Cortex of kidney (tissue), 1 donor: ENCODE measurements around the gene UPF2.

ENCODE experiments used
- DNase-seq: peaks from one replicate; lab custom pipeline; 2025; lab: John Stamatoyannopoulos, UW

UPF2 gene

DNA sequence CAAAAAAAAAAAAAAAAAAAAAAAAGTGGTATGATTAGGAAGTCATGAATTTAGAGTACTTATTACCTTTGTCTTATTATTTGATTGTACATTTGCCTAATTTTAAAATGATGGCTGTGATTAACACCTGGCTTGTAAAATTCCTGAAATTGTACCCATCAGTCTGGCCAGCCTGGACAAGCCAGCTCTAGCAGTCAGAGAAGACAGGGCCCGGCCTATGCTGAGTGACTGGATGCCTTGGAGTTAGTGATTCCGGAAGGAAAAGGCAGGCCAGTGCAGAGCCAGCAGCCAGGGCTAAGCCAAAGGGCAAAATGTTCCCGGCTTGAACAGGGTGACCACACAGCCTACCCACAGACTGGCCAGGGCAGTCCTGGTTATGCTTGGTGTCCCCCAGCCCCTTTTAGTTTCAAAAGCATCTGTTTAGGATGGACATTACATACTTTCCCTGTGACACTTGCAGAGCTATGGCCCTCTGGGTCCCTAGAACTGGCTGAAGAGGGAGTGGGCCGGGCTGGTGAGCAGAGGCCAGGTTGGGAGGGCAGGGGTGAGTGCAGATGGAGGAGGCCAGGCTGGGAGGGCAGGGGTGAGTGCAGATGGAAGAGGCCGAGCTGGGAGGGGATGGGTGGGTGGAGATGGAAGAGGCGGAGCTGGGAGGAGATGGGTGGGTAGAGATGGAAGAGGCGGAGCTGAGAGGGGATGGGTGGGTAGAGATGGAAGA is 157.7 kb downstream of the UPF2 start:
- DNase-seq: no peak

DNA sequence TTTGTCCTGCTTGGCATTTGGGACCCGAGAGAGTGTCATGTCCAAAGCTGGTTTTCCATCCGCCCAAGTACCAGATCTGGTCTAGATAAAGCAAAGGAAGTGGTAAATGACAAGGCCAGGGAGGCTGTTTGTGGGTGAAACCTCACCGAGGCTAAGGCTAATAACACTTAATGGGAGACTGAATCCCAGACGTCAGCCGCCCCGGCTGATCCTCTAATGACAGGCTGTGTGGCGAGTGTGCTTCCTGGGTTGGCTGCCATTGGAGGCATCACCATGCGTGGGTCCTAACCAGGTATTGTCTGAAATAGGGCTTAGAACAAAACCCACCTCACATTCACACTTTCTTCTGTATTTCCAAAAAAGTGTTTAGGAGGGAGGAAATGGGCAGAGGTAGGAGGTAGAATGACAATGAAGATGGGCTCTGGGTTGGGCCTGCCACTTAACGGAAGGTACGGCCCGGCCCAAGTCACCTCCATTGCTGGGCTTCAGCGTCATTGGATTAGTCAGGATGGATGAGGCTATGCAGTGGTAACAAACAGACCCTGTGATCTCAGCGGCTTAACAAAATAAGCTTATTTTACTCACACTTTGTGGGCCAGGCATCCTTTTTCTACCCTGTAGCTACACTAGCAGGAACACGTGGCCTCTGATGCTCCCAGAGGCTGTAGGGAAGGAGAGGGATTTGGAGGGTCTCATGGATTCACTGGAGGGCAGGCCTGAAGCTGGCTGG is 159.8 kb downstream of the UPF2 start:
- DNase-seq: no peak

DNA sequence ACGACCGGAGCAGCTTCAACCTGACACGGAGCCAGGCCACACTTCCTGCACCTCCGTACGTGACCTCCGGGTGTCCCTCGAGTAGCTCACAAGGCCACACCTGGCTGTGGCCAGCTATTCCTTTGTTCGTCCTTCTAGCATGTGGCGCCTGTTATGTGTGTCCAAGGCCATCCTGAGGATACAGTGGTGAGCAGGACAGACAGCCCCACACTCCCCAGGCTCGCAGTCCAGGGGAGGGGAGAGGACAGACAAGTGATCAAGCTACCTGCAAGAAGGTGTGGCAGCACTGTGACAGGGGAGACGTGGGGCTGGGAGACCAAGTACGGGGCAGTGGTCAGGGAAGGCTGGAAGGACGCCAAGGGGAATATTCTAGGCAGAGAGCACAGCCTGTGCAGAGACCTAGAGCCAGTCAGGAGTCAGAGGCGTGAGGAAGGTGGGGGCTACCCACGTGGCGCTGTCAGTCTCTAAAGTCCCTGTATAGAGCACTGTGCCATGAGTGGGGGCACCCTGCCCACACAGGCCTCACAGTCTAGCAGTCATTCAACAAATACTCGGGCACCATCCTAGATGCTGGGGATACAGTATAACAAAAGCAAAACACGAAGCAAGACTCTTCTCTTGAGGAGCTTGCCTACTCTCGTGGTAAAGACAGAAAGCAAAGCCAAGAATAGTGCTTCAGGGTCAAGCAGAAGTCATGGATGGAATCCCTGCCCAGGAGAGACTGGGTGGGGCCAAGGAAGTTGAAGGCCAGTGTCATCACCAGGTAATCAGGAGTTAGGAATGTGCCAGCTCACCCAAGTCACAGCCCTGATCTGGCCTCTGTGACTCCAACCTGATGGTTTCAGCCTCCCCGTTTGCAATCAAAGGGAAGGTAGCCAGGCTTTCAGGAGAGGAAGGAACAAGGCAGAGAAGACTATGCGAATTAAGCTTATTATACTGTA is 160.9 kb downstream of the UPF2 start:
- no peak for DNase-seq

DNA sequence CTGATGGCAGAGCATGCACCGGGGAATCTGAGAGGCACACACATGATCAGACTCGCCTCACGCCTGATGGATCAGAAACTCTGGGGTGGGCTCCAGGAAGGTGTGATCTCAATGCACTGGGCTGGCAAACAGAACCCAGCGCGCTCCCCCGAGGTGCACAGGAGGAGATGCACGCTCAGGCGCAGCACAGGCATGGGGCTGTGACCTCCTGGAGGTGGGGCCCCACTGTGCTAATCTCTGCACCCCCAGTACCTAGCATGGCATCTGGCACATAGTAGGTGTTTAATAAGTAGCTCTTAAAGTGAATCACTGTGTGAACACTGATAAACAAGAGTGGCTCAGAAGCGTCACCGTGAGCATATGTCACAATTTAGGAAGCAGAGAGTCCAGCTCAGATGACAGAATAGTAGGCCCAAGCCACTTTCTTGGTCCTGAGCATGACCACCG is 161.6 kb downstream of the UPF2 start:
- no peak for DNase-seq

DNA sequence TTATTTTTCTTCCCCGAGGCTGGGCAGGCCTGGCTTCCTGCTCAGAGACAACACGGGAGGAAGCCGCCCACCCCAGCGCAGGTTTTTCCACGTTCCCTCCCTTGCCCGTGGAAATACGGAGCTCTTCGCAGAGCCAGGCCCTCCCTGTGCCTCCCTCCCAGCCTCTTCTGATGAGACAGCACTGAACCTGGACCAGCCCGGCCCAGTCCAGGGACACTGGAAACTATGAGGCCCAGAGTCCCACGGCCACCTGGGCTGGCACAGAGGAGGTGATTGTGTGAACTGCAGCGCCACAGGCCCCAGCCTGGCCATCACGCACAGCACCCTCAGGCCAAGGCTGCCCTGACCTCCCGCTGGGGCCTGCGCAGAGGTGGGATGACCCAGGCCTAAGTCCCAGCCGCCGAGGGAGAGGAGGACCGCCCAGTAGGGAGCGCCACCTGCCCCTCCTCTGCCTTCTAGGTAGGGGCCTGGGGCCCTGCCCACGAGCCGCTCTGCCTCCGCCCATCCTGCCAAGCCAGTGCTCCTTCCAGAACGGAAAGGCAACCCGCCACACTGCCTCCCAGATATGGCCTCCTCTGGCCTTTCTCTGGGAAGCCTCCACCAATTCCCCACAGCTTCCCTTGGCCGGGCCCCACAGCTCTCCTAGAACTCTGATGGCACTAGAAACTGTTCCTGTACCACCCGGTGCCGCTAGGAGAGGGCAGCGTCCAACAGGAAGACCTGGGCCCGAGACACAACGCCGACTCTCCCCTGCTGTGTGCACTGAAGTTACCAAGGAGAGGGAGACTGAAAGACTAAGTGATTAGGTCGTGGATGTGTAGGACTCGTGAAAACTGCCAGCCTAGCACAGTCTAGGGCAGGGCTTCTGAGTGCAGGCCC is 162.2 kb downstream of the UPF2 start:
- no peak for DNase-seq

DNA sequence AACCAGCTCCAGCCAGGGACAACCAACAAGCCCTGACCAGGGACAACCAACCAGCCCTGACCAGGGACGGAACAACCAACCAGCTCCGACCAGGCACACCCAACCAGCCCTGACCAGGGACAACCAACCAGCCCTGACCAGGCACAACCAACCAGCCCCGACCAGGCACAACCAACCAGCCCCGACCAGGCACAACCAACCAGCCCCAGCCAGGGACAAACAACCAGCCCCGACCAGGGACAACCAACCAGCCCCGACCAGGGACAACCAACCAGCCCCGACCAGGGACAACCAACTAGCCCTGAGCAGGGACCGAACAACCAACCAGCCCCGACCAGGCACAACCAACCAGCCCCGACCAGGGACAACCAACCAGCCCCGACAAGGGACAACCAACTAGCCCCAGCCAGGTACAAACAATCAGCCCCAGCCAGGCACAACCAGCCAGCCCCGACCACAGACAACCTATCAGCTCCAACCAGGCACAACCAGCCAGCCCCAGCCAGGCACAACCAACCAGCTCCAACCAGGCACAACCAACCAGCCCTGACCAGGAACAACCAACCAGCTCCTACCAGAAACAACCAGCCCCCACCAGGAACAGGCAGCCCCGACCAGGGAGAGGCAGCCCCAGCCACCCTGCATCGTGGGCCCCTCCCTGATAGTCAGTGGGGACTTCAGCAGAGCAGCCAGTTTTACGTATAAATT is 163.1 kb downstream of the UPF2 start:
- no peak for DNase-seq

DNA sequence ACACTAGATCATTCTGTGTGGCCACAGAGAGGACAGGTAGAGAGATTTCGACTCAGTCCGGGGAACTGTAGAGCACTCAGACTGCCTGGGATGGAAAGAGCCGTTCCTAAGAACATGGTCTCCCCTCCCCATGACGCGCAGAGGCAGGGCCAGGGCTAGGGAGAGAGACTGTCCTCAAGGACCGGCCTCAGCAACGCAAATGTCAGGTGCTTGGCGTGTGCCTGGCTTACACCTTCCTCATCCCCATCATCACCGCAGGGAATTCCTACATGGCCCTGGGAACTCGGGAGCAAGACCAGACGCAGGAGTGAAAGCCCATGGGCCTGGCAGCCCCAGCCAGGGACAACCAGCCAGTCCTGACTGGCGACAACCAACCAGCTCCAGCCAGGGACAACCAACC is 163.8 kb downstream of the UPF2 start:
- DNase-seq: no peak

DNA sequence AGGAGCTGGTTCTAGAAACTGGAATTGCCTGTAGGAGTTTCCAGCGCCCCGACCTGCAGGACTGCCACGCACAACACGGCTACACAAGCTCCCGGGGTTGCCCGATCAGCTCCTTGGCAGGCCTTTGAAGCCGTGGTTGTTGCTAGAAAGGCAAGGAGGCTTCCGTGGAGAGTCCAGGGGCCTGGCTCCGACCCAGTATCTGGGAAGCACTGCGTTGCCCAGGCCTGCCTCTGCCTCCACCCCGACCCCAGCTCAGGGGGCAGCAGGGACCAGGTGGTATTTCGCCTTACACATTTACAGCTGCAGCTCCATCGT is 165.1 kb downstream of the UPF2 start:
- DNase-seq: no peak

DNA sequence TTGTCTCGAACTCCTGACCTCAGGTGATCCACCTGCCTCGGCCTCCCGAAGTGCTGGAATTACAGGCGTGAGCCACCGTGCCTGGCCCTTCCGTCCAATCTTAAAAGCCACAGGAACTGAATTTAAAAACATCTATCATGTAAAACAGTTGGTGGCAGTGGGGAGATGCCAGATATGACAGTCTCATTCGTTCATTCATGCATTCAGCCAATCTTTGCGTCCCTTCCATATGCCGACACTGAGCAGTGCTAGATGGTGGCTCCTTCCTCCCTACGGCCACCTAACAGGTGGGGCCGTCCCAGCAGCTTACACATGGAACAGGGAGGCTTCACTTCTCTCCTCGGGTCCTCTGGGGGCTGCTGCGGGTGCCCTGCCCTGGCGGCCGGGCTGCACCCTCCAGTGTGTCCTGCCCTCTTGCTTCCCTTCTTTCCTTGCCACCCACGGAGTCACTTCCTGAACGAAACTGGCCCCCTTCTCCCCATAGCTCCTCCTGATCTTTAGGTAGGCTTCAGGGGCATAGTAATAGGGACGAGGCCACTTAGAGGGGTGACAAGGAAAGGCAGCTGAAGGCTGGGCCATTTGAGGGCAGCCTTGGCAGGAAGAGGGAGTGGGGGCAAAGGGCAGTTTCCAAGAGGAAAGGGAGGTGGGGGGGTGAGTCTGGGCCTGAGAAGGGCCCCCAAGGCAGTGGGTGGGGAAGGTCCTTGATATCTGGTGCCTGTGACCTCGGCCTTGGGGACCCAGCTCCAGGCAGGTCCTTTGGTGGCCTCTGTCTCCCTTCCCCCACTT is 165.6 kb downstream of the UPF2 start:
- no peak for DNase-seq

DNA sequence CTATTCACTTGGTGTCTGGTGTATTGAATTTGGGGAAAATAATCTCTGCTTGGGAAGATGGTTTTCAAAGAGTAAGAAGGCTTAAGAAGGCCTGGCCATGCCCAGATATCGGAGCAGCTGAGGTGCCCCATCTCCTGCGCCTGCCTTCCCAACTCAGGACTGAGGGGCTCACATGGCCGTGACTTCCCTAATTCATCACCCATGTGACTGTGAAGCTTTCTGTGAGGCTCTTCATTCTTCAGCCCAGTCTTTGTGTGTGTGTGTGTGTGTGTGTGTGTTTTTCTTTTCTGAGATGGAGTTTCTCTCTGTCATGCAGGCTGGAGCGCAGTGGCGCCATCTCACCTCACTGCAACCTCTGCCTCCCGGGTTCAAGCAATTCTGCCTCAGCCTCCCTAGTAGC is 166.3 kb downstream of the UPF2 start:
- no peak for DNase-seq

DNA sequence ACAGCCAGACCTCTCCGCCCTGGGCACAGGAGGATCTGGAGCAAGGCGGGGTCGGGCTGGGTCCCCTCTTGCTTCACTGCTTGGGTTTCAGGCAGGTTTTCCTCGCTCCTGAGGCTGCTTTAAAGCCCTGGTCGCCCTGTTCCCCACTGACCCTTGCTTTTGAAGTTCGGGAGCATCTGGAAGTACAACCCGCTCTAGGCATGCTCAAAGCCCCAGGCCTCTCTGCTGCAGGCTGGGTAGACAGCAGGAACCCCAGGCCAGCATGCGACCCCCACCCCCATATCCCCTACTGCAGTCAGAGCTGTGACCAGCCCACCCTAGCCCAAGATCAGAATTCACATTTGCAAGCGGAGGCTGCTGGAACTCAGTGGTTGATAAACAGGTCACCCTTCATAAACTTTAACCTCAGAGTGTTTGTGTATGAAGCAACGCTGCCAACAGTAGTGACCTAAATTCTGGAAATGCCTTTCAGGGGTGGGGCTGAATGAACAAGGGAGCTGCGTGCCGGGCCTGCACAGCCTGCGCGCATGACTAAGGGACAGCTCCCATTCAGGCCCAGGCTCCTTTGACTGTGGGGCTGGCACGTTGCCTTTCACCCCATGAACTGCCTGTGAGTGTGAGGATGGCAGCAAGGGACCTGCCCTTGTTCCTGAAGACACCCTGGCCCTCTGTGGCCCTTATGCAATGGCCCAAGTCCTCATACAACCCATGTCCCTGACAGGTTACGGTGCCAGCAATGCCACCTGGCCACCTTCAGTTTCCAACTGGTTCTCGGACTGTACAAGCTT is 166.9 kb downstream of the UPF2 start:
- no peak for DNase-seq

DNA sequence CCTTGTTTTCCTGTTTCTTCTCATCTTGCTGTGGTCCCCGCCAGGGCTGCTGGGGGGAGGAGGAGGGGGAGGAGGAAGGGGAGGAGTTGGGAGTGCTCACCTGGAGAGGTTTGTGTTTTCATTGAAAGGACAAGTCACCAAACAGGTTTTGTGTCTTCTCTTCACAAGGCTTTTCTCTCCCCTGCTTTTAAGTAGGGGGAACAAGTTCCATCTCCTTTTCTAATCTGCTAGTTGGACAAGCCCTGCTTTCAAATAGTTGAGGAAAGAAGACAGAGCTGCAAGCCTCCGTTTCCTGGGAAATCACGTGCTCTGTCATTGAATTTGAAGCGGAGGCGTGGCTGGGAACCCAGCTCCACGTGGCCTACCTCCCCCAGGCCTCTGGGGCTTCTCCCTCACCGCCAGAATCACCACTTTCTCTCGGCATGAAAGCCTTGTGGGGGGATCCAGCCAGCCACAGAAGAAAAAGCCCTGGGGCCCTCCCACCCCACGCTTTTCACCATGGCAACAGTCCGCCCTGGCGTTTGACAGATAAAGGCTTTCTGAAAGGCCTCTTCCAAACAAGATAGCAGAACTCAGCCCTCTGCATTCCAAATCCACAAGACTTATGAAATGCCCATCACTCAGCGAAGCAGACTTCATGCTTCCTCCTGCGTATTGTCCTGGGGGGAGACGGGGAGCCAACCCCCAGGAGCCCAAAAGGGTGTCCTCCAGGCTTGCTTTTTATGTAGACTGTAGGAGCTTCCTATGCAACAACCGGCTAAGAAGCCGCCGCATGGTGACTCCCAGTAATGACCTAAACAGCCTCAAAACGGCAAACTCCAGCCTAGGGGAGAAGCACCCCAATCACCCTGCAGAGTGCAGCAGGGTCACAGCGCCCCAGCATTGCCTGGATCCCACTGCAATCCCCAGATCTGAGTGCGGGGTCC is 167.8 kb downstream of the UPF2 start:
- no peak for DNase-seq

DNA sequence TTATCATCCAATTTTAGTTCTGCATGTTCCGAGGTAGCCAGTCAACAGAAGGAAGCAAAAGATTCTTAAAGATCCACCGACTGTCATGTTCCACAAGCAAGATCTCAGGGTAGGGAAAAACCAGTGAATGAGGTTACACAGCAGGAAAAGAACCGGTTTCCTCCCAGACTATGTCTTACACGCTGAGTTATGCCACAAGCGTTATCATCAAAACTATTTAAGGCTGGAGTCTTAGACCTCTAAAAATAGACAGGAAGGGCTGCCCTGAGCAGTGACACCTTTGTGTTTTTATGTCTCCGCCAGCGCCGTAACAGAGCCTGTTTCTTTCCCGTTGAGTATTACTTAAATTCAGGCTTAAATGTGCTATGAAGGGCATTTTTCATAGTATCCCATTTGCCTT is 171.1 kb downstream of the UPF2 start:
- no peak for DNase-seq

DNA sequence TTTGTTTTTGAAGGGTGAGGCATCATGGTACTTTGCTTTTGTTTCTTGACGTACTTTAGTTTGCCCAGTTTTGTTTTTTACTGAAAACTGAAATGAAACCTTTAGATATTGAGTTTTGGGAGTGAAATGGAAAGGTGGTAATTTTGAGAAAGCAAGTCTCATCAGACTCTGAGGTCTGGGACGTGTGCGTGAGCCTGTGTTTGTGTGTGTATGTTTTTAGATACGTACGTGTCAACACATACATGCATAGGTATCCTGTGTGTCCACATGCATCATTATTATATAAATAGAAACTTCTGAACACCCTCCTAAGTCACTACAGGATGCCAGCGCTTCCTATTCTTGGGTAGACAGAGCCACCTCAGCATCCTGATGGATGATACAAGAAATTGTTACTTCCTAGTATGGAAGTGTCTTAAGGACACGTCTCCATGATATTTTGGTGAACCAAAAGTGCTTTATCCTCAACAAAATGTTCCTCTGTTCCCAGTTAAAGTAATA is 171.7 kb downstream of the UPF2 start:
- no peak for DNase-seq

DNA sequence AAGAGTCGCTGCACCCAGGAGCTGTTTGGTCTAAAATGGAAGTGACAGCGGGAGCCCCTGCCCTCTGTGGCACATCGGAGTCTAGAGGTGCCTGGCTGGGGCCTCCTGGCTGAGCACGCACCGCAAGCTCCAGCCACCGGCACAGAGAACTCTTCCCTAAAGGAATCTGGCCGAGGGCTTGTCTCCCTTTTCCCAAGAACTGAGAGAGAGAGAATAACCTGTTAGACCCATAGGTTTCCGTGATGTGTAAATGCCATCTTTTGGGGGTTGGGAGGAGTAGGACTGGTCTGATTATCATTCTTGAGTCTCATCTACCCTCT is 172.2 kb downstream of the UPF2 start:
- DNase-seq: no peak
